CD4-positive, alpha-beta memory T cell (primary cell): Measurements from ENCODE around the gene COL18A1. TPM values are rescaled to one million over a fixed set of nuclear protein-coding genes. Genes with fewer than 3 reads are reported as not detected.

Experiments
- CTCF ChIA-PET: fragments of 350-600 bp; sonication (Branson Sonifier 250); formaldehyde crosslinking; loops from one replicate; lab custom pipeline; 2021; ENCODE audit warnings: inconsistent platforms; ENCODE audit not compliant: partially characterized antibody; lab: Charles Lee
- POLR2A ChIA-PET: fragments of 350-600 bp; sonication (Branson Sonifier 250); formaldehyde crosslinking; loops from one replicate; lab custom pipeline; 2021; ENCODE audit not compliant: partially characterized antibody; lab: Charles Lee
- DNase-seq, 5 donors: peaks; one replicate each; pipeline versions ENCODE4 v3.0.0 to v3.0.0-alpha.2; 2020 to 2022; ENCODE audit warnings: mixed read lengths in 1 of 5
- H3K27ac ChIP-seq: one replicate; pipeline ENCODE4 v1.7.0; 2013; ENCODE audit warnings: low read depth, low read length
- H3K27me3 ChIP-seq: 2 replicates; pipeline ENCODE4 v1.7.0; 2013; ENCODE audit warnings: mild to moderate bottlenecking, low read length, moderate library complexity; ENCODE audit not compliant: insufficient read depth
- H3K36me3 ChIP-seq: 2 replicates; pipeline ENCODE4 v1.7.0; 2013; ENCODE audit warnings: mild to moderate bottlenecking, low read length, moderate library complexity; ENCODE audit not compliant: insufficient read depth
- H3K4me1 ChIP-seq: 2 replicates; pipeline ENCODE4 v1.7.0; 2013; ENCODE audit warnings: mild to moderate bottlenecking, low read length, moderate library complexity; ENCODE audit not compliant: insufficient read depth
- H3K4me3 ChIP-seq, 2 donors: one replicate each; pipeline ENCODE4 v1.7.0; 2013; ENCODE audit warnings: low read length in 2 of 2, mild to moderate bottlenecking in 1 of 2
- H3K9me3 ChIP-seq, 2 donors: one replicate each; pipeline ENCODE4 v1.7.0; 2013; ENCODE audit warnings: low read length in 2 of 2, control low read depth in 1 of 2; ENCODE audit not compliant: control insufficient read depth in 1 of 2
- H3K27ac Mint-ChIP-seq, 7 donors: one replicate each; pipeline ENCODE4 v1.8.0; 2020 to 2021; ENCODE audit warnings: mixed read lengths in 7 of 7, mild to moderate bottlenecking in 6 of 7, inconsistent platforms in 3 of 7, moderate library complexity in 3 of 7
- H3K27me3 Mint-ChIP-seq, 2 donors: one replicate each; pipeline ENCODE4 v1.8.0; 2020 to 2021; ENCODE audit warnings: mixed read lengths in 2 of 2
- H3K36me3 Mint-ChIP-seq, 2 donors: one replicate each; pipeline ENCODE4 v1.8.0; 2020 to 2021; ENCODE audit warnings: mixed read lengths in 2 of 2, inconsistent platforms in 1 of 2, mild to moderate bottlenecking in 1 of 2
- H3K4me1 Mint-ChIP-seq, 4 donors: one replicate each; pipeline ENCODE4 v1.8.0; 2020 to 2021; ENCODE audit warnings: mixed read lengths in 4 of 4, mild to moderate bottlenecking in 1 of 4
- H3K4me3 Mint-ChIP-seq, 8 donors: one replicate each; pipeline ENCODE4 v1.8.0; 2020 to 2021; ENCODE audit warnings: mixed read lengths in 8 of 8, mild to moderate bottlenecking in 7 of 8, moderate library complexity in 6 of 8, inconsistent platforms in 3 of 8
- H3K9me3 Mint-ChIP-seq, 8 donors: one replicate each; pipeline ENCODE4 v1.8.0; 2020 to 2021; ENCODE audit warnings: mixed read lengths in 8 of 8, mild to moderate bottlenecking in 5 of 8, inconsistent platforms in 3 of 8, moderate library complexity in 1 of 8
- intact Hi-C: fragments of 100-400 bp; cut with micrococcal nuclease; formaldehyde crosslinking; loops from one replicate; pipeline ENCODE4 v1.15.1; 2023
- polyA plus RNA-seq, 2 donors: library from polyadenylated mRNA; unstranded; fragments of 300-500 nt; fragmentation: Illumina TruSeq; gene quantifications; one replicate each; pipeline ENCODE4 v1.2.3, GENCODE V29; 2021
- total RNA-seq, 2 experiments: library from RNA; stranded (reverse); gene quantifications; one replicate each; pipeline ENCODE4 v1.2.3, GENCODE V29; 2021

The COL18A1 gene
- total and polyA plus RNA-seq, 4 experiments from 2014 or later = 0.43 to 4.5 (median 3.8) TPM

- Mint-ChIP-seq H3K27ac (no peak overlapping the region), H3K4me1 (peaks cover 0 to 1% (median under 1%) of the 10 kb centered on the region in 4 donors), H3K4me3 (no peak overlapping the region), H3K36me3 (peaks cover 0 to 3% of the 10 kb centered on the region in 2 donors), H3K9me3 (peaks cover 0 to 4% (median 0%) of the 10 kb centered on the region in 8 donors), H3K27me3 (no peaks in the 10 kb centered on the region)
- H3K27ac ChIP-seq = no peak overlapping the region
- H3K9me3 ChIP-seq = no peaks in the 10 kb centered on the region
- ChIA-PET CTCF (no interaction called here), POLR2A (no interaction called here)
- H3K4me1 ChIP-seq = no peaks in the 10 kb centered on the region
- intact Hi-C loops = no loop called here
- H3K36me3 ChIP-seq = no peaks in the 10 kb centered on the region
- H3K27me3 ChIP-seq = no peaks in the 10 kb centered on the region
- H3K4me3 ChIP-seq = no peak overlapping the region
- peak in 1 of 5 donors; percentile 11 for DNase-seq
Observed at GRCh38 chr21:45512626-45513002, 107.6 kb downstream of the COL18A1 start.

DNA sequence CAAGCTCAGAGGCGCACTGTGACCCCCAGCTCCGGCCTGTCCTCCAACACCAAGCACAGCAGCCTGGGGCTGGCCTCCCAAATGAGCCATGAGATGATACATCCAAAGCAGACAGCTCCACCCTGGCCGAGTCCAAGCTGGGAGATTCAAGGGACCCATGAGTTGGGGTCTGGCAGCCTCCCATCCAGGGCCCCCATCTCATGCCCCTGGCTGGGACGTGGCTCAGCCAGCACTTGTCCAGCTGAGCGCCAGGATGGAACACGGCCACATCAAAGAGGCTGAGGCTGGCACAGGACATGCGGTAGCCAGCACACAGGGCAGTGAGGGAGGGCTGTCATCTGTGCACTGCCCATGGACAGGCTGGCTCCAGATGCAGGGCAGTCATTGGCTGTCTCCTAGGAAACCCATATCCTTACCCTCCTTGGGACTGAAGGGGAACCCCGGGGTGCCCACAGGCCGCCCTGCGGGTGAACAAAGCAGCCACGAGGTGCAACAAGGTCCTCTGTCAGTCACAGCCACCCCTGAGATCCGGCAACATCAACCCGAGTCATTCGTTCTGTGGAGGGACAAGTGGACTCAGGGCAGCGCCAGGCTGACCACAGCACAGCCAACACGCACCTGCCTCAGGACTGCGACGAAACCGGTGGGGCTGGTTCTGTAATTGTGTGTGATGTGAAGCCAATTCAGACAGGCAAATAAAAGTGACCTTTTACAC lies 108.2 kb downstream of the COL18A1 start:
- Histone ChIP-seq H3K27ac (no peak overlapping the region), H3K27me3 (no peaks in the 10 kb centered on the region), H3K9me3 (no peaks in the 10 kb centered on the region), H3K36me3 (no peaks in the 10 kb centered on the region), H3K4me1 (no peaks in the 10 kb centered on the region), H3K4me3 (no peak overlapping the region)
- Mint-ChIP-seq H3K27me3 (no peaks in the 10 kb centered on the region), H3K27ac (peak overlapping the region in 1 of 7 donors; percentile 3), H3K4me1 (peaks cover 0 to 6% (median 3%) of the 10 kb centered on the region in 4 donors), H3K9me3 (peaks cover 0 to 8% (median 4%) of the 10 kb centered on the region in 8 donors), H3K36me3 (peaks cover 4 to 7% of the 10 kb centered on the region in 2 donors), H3K4me3 (no peak overlapping the region)
- CTCF ChIA-PET = no interaction called here
- POLR2A ChIA-PET = no interaction called here
- DNase-seq = peak in 1 of 5 donors; percentile 14
- intact Hi-C loops = no loop called here

DNA sequence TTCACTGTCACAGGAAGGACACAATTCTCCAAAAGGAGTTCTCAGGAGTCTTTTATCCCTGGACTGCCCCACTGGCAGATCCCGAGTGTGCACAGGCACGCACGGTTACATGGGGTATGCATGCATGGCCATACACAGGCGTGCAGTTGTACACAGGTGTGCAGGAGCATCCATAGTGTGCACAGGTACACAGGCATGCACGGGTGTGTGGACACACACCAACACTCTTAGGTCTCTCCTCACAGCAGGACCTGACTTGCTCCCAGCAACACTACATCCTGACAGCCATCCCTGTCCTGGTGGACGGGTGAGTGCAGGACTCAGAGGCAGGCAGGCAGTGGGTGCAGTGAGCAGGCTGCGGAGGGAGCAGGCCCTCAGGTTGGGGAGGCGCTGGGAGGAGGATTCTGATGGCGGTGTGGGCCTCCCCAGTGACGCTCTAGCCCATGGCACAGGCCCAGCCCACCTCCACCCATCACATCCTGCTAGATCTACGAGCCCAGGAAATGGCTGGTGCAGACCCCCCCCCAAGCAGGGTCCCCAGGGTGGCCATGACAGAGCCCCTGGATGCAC lies 108.9 kb downstream of the COL18A1 start:
- Histone ChIP-seq H3K9me3 (no peaks in the 10 kb centered on the region), H3K4me1 (no peaks in the 10 kb centered on the region), H3K27me3 (no peaks in the 10 kb centered on the region), H3K36me3 (no peaks in the 10 kb centered on the region), H3K27ac (no peak overlapping the region), H3K4me3 (no peak overlapping the region)
- peak in 1 of 5 donors; percentile 24 for DNase-seq
- peaks cover 0 to 7% (median 5%) of the 10 kb centered on the region in 4 donors for H3K4me1 Mint-ChIP-seq
- H3K27me3 Mint-ChIP-seq = no peaks in the 10 kb centered on the region
- peaks cover 11 to 13% of the 10 kb centered on the region in 2 donors for H3K36me3 Mint-ChIP-seq
- ChIA-PET CTCF (no interaction called here), POLR2A (no interaction called here)
- no peak overlapping the region for H3K27ac Mint-ChIP-seq
- intact Hi-C loops = no loop called here
- peaks cover 0 to 14% (median 11%) of the 10 kb centered on the region in 8 donors for H3K9me3 Mint-ChIP-seq
- no peak overlapping the region for H3K4me3 Mint-ChIP-seq

DNA sequence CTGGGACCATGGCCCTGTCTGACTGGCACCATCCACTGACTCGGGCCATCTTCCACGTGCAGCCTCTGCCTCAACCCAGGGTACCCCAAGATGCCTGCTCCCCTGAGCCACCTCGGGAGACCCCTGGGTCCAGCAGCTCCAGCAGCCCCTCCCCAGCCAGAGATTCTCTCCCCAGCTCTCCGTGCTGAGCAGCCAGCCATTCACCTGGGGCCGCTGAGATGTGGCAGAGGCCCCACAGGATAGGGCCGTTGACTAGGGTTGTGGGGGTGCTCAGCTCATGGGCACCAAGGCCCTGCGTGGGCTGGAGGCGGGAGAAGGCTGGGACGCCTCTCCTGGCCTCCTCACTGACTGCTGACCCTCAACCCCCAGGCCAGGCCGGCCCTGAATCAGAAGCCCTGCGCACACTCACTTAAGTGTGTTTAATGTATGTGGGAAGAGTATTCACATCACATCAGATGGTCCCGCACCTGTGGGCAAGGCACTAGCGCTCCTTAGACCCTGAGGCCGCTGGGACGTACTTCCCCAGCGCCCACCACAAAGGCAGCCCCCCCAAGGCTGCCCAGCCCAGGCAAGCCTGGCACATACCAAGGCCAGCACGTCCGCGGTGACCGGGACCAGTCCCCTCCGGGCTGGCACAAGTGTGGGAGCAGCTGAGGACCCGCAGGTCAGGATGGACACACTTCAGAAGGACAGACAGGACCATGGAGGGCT lies 109.5 kb downstream of the COL18A1 start:
- Histone ChIP-seq H3K36me3 (no peaks in the 10 kb centered on the region), H3K27ac (no peak overlapping the region), H3K4me1 (no peaks in the 10 kb centered on the region), H3K4me3 (no peak overlapping the region), H3K27me3 (no peaks in the 10 kb centered on the region), H3K9me3 (no peaks in the 10 kb centered on the region)
- Mint-ChIP-seq H3K9me3 (peaks cover 0 to 20% (median 17%) of the 10 kb centered on the region in 8 donors), H3K4me3 (no peak overlapping the region), H3K36me3 (peaks cover 17 to 19% of the 10 kb centered on the region in 2 donors), H3K27me3 (no peaks in the 10 kb centered on the region), H3K4me1 (peaks cover 0 to 7% (median 5%) of the 10 kb centered on the region in 4 donors), H3K27ac (no peak overlapping the region)
- CTCF ChIA-PET = no interaction called here
- peak in 1 of 5 donors; percentile 10 for DNase-seq
- POLR2A ChIA-PET = no interaction called here
- intact Hi-C loops = no loop called here

- Histone ChIP-seq H3K27ac (no peak overlapping the region), H3K36me3 (no peaks in the 10 kb centered on the region), H3K4me1 (no peaks in the 10 kb centered on the region), H3K9me3 (no peaks in the 10 kb centered on the region), H3K27me3 (no peaks in the 10 kb centered on the region), H3K4me3 (no peak overlapping the region)
- ChIA-PET POLR2A (no interaction called here), CTCF (no interaction called here)
- Mint-ChIP-seq H3K9me3 (peaks cover 0 to 30% (median 26%) of the 10 kb centered on the region in 8 donors), H3K27ac (no peak overlapping the region), H3K4me3 (no peak overlapping the region), H3K36me3 (peaks cover 27 to 29% of the 10 kb centered on the region in 2 donors), H3K4me1 (peaks cover 0 to 7% (median 5%) of the 10 kb centered on the region in 4 donors), H3K27me3 (no peaks in the 10 kb centered on the region)
- intact Hi-C loops = no loop called here
- DNase-seq = peak in 1 of 5 donors; percentile 22
Observed at GRCh38 chr21:45515241-45516061, 110.5 kb downstream of the COL18A1 start.

DNA sequence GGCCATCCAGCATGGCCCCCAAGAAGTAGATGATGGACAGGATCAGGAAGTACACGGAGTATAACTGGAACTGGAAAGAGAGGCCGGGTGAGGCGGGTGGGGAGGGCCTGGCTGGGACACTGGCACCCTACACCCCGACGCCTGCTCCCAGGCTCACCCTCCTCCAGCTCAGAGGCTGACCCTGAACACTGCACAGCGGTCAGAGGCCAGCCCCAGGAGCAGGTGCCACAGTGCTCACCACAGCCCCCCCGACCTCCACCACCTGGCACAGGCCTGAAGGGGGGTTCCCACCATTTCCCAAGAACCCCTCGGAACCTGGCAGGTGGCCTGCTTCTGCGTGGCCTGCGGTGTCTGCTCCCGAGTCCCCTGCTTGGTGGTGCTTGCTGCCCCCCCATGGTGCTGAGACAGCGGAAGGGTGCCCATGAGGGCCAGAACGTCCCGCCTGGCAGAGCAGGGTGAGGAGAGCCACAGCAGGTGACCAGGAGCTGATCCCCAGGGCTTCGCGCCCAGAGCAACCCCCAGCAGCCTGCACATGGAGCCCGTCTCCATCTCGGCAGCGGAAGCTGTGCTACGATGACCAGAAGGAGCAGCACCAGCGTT lies 111.2 kb downstream of the COL18A1 start:
- peaks cover 0 to 7% (median 5%) of the 10 kb centered on the region in 4 donors for H3K4me1 Mint-ChIP-seq
- H3K4me3 ChIP-seq = no peak overlapping the region
- no peak overlapping the region for H3K27ac Mint-ChIP-seq
- H3K4me3 Mint-ChIP-seq = no peak overlapping the region
- H3K36me3 ChIP-seq = no peaks in the 10 kb centered on the region
- H3K9me3 ChIP-seq = no peaks in the 10 kb centered on the region
- POLR2A ChIA-PET = no interaction called here
- no peaks in the 10 kb centered on the region for H3K27me3 ChIP-seq
- H3K4me1 ChIP-seq = no peaks in the 10 kb centered on the region
- peaks cover 0 to 37% (median 33%) of the 10 kb centered on the region in 8 donors for H3K9me3 Mint-ChIP-seq
- intact Hi-C loops = no loop called here
- no peaks in the 10 kb centered on the region for H3K27me3 Mint-ChIP-seq
- DNase-seq = peak in 1 of 5 donors; percentile 3
- peaks cover 34 to 36% of the 10 kb centered on the region in 2 donors for H3K36me3 Mint-ChIP-seq
- CTCF ChIA-PET = no interaction called here
- no peak overlapping the region for H3K27ac ChIP-seq
